SK-N-SH (cell line): ENCODE results near the gene TAS2R19.

Experiments
- CTCF ChIP-seq: fragments of 200-600 bp; sonication (generic); IDR thresholded peaks from 2 replicates; pipeline ENCODE4 v1.6.1; 2017; ENCODE audit warnings: antibody characterized with exemption, mild to moderate bottlenecking, moderate library complexity
- EP300 ChIP-seq, 2 experiments: IDR thresholded peaks; 2 replicates each; pipeline versions ENCODE4 v1.4.0 to v1.6.1; 2012; ENCODE audit warnings: borderline replicate concordance in 1 of 2, low read depth in 1 of 2, low read length in 1 of 2
- EZH2phosphoT487 ChIP-seq: fragments of 200-600 bp; sonication (generic); IDR thresholded peaks from 2 replicates; pipeline ENCODE4 v1.6.1; 2017; ENCODE audit warnings: low read depth, mixed run types, mild to moderate bottlenecking, antibody characterized with exemption, moderate library complexity, borderline replicate concordance
- MXI1 ChIP-seq: IDR thresholded peaks from 2 replicates; pipeline ENCODE4 v1.6.1; 2012; ENCODE audit warnings: mild to moderate bottlenecking, low read depth, low read length, improper control_type of control experiment
- NRF1 ChIP-seq: IDR thresholded peaks from 2 replicates; pipeline ENCODE4 v1.6.1; 2012; ENCODE audit warnings: low read depth, mild to moderate bottlenecking, low read length
- POLR2AphosphoS5 ChIP-seq: IDR thresholded peaks from 2 replicates; pipeline ENCODE4 v1.6.1; 2012; ENCODE audit warnings: low read depth, low read length
- SMC3 ChIP-seq: IDR thresholded peaks from 2 replicates; pipeline ENCODE4 v1.6.1; 2012; ENCODE audit warnings: low read depth, low read length, improper control_type of control experiment

DNA sequence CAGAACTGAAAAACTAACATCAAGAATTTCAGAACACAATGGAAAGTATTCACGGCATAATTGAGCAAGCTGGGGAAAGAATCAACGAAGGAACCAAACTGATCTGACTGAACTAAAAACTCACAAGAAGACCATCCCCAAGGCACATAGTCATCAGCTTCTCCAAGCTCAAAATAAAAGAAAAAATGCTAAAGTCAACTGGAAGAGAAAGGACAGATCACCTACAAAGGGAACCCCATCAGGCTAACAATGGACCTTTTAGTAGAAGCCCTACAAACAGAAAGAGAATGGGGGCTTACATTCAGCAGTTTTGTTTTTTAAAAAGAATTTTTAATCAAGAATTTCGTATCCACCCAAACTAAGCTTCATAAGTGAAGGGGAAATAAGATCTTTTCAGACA, 47.5 kb downstream of the TAS2R19 start:
- no peak for TF ChIP-seq EZH2phosphoT487
- TF ChIP-seq CTCF = no peak
- TF ChIP-seq EP300 (IDR thresholded peaks at IDR 0.05; ENCODE audit: borderline replicate concordance in 1 of 2, low read depth in 1 of 2, low read length in 1 of 2) = no peak
- no peak for TF ChIP-seq NRF1
- no peak for TF ChIP-seq MXI1
- TF ChIP-seq POLR2AphosphoS5 = no peak
- TF ChIP-seq SMC3 = no peak
